Activated CD8-positive, alpha-beta memory T cell treated with anti-CD3 and anti-CD28 coated beads for 4 hours (primary cell): Measurements from ENCODE around the gene GTPBP6.
"Not testable (repeated sequence)": the region's sequence is repeated elsewhere in the genome, so short reads cannot be mapped to it uniquely, and the experiment has no call there.

ENCODE experiments used
- DNase-seq, 2 donors: peaks; one replicate each; pipeline ENCODE4 v3.0.0-alpha.2; 2020; ENCODE audit warnings: low read depth in 2 of 2

The GTPBP6 gene

GRCh38 chrX:317424-318067 lies 1.1 kb downstream of the GTPBP6 start:
- DNase-seq: no peak

DNA sequence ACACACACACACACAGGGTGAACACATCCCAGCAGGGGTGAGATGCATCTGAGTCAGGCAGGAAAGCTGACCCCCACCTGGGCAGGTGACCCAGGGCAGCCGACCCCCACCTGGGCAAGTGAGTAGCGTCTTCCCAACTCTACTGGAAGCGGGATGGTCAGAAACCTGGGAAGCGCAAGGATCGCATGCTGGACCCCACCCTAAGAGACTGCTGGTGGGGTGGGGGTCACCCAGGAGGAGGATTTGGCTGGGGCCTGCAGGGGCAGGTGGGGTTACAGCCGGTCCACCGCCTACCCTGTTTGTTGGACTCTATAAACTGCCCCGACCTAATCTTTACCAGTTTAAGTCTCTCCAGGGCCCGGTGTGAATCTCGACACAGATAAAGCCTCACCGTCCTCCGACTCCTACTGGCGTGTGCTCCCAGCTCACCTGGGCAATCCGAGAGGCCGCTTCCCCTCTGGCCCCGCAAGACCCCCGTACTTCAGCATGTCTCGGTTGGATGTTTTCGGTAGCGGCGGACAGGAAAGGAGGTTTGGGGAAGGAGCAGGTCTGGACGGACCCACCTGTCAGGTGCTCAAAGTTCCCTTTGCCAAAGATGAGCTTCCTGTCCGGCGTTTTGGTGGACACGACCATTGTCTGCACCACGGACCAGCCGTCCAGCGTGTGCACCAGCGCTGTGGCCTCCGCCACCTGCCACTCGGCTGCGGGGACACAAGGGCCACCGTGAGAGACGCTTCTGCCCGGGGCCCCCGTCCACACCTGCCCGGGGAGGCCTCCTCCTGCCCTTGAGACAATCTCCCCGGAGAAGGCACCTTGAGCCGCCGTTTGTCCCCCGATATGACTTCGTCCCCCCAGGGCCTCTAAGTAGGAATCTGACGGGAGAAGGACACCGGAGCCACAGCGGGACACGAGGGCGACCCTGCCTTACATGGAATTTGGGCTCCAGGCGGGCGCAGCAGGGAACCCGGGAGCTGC lies 2.0 kb downstream of the GTPBP6 start:
- DNase-seq: no peak

GRCh38 chrX:314781-315595 lies 3.6 kb downstream of the GTPBP6 start:
- DNase-seq: no peak

DNA sequence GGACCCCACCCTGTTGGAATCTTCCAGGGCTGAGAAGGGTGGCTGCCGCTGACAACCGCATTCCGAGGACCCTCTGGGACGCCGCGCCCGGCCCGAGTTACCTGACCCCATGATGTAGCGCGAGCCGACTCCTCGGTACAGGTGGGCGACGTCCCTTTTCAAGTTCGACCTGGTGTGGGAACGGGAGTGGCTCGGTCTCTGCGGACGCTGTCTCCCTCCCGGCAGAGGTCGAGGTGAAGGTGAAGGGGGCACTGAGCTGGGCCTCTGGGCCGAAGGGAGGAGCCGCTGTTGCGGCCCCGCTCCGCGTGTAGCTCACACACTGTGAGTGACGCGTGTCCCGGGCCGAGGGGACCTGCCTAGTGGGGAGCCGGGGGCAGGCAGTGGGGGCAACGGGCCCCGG lies 4.5 kb downstream of the GTPBP6 start:
- DNase-seq: no peak

DNA sequence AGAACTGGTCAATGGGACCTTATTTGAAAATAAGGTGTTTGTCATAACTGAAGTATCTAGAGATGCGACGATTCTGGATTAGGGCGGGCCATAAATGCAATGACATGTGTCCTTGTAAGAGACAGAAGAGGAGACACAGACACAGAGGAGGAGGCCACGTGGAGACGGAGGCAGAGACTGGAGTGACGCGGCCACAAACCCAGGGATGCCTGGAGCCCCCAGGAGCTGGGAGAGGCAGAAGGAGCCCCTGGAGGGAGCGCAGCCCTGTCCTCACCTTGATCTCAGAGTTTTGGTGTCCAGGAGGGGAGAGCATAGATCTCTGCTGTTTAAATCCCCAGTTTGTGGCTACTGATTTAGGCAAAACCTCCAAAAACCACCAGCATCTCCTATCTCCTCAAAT lies 5.0 kb downstream of the GTPBP6 start:
- no peak for DNase-seq

- no peak for DNase-seq
Observed at GRCh38 chrX:312621-313331, 5.8 kb downstream of the GTPBP6 start.

- DNase-seq: no peak
Observed at GRCh38 chrX:311156-312129, 7.2 kb downstream of the GTPBP6 start.

- DNase-seq: no peak
Observed at GRCh38 chrX:310621-311155, 7.9 kb downstream of the GTPBP6 start.

GRCh38 chrX:308821-309520 lies 9.6 kb downstream of the GTPBP6 start:
- no peak for DNase-seq

DNA sequence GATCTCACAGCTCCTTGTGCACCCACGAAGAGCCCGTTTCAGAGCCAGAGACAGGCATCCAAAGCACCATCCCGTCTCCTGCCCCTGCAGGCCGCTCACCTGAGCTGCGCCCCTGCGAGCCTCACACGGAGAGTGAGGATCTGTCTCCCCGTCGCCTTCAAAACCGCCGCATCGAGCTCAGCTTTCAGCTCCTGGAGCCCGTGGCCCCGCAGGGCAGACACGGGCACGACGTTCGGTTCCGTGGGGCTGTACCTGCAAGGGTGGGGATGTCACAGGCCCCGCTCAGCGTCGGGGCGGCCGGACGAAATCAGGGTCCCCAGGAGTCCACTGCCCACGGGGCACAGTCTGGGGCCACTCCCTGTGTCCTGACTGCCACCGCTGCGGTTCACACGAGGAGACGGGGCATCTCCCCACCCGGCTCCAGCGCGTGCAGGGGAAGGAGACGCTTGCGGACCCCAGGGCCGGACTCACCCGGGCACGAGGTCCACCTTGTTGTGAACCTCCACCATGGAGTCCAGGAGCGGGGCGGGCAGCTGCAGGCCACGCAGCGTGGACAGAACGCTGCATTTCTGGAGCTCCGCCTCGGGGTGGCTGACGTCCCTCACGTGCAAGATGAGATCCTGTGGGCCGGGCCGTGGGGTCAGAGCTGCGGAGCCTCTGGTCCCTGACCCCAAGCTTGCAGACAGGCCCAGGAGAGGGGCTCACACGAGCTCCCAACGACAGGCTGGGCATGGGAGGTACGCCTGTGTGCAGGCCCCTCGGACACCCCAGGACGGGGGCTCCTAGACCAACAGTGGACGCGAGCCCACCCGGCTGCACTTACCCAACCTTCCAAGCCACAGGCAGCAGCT lies 11.1 kb downstream of the GTPBP6 start:
- no peak for DNase-seq

DNA sequence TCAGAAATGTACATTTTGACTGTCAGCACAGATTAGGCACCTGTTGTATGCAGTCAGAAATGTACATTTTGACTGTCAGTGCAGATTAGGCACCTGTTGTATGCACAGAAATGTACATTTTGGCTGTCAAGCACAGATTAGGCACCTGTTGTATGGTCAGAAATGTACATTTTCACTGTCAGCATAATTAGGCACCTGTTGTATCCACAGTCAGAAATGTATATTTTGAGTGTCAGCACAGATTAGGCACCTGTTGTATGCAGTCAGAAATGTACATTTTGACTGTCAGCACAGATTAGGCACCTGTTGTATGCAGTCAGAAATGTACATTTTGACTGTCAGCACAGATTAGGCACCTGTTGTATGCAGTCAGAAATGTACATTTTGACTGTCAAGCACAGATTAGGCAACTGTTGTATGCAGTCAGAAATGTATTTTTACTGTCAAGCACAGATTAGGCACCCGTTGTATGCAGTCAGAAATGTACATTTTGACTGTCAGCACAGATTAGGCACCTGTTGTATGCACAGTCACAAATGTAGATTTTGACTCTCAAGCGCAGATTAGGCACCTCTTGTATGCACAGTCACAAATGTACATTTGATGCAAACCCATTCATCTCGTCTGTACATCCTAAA lies 11.9 kb downstream of the GTPBP6 start:
- DNase-seq: not testable (repeated sequence)

- DNase-seq: not testable (repeated sequence)
Observed at GRCh38 chrX:305781-306613, 12.6 kb downstream of the GTPBP6 start.

- DNase-seq: no peak
Observed at GRCh38 chrX:302975-303374, 15.6 kb downstream of the GTPBP6 start.

- DNase-seq: no peak
Observed at GRCh38 chrX:300334-300733, 18.3 kb downstream of the GTPBP6 start.

DNA sequence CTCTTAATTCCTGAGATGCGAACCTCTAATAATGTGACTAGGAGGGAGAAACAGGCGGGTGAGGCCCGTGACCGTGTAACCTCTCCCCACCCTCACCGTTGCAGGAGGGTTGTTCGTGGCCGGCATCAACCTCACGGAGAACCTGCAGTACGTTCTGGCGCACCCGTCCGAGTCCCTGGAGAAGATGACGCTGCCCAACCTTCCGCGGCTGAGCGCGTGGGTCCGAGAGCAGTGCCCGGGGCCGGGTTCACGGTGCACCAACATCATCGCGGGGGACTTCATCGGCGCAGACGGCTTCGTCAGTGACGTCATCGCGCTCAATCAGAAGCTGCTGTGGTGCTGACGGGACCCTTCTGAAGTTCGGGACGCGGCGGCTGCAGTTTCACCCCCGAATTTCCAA lies 19.6 kb downstream of the GTPBP6 start:
- no peak for DNase-seq

GRCh38 chrX:295136-295535 lies 23.5 kb downstream of the GTPBP6 start:
- no peak for DNase-seq
